ENCODE data around the gene SELENOS.

Gene SELENOS, protein sequence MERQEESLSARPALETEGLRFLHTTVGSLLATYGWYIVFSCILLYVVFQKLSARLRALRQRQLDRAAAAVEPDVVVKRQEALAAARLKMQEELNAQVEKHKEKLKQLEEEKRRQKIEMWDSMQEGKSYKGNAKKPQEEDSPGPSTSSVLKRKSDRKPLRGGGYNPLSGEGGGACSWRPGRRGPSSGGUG

DNA sequence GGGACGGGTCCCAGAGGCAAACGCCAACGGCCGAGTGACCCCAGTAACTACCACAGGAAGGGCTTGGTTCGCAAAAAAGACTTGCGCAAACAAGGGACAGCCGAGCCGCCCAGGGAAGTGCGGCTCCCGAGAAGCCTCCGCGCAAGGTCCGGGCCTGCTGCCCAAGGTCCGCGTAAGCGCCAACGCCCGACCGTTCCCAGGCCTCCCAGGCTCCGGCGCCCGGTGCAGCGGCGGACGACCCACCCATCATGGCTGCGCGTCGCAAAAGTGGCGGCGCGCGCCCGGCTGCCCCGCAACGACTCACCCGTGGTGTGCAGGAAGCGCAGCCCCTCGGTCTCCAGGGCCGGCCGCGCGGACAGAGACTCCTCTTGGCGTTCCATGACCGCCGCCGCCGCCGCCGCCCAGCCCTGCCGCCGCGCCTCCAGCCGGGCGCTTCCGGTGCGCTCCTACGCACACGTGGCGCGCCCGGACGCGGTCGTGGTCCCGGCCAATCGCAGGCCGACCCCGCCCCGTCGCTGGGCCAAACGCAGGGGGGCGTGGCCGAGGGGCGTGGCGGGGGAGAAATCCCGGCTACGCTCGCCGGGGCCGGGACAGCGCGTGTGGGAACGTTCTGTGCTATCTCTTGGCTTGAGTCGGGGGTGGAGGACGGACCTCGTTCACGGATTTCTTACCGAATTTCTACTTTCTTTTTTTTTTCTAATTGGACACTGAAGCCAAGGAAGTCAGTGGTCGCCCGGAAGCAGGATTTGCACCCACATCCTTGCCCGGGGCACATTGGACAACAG lies at the start of gene SELENOS:
Gene SELENOS, minus strand, starts transcription at position 448 of the 785 bp plus-strand sequence. Its CDS starts 68 bp downstream, at position 380.
- DNase-seq, result peak; percentile 93

DNA sequence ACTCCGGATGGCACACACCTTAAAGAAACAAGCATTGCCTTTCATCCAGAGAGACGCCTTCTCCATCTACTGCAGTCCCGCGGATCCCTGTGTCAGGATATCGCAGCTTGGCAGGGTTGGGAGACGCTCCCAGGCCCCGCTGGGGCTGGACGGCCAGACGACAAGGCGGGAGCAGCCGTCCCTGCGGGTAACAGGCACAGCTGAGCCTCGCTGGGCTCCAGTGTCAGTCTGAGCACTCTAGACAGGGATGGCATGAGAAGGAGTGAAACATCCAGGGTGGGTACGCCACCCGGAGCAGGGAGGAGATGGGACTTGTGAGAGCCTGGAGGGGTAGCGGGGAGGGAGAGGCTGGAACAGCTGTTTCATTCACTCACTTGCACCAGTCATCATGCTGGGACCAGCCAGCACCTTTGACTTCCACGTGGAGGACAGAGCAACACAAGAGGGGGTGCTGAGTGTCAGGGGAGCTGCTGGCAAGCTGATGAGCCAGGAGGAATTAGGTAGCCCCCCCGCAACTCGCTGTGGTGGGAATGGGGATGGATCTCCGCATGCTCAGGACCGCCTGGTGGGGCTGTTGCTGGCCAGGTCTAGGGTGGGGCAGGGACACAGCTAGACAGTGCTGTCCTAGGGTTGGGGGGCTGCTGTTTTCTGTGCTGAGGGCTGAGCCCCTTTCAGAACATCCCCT lies 49.3 kb upstream of the SELENOS start:
- DNase-seq, result peak; percentile 37

- no peak for DNase-seq
These were observed 48.7 kb upstream of the SELENOS start for GRCh38 chr15:101326026-101326315.

- no peak for DNase-seq
These were observed 48.2 kb upstream of the SELENOS start for GRCh38 chr15:101325263-101326025.

DNA sequence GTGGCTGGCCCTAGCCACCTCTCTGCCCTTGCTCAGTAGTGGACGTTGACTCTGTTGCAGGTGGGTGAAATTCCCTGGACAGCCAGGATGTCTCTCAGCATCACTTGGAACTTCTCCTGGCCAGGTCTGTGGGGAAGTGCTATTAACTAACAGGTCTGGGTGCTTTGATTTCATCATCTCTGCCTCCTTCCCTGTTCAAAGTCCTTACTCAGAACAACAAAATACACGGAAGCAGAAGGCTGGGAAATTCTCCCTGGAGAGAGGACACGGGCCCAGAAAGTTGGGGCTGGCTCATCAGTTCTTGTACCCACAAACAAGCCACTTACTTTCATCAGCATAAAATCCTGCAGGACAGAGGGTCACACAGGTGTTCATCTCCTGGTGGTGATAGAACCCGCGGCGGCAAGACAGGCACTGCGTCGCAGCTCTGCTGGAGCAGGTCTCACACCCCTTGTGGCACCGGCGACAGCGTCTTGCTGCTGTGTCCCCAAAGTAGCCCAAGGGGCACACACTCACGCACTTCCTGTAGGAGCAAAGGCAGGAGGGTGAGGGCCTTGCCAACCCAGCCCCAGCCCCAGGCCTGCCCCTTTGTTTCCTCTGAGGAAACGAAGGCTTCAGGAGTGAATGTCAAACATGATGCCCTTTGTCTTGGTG lies 47.4 kb upstream of the SELENOS start:
- DNase-seq, result no peak

DNA sequence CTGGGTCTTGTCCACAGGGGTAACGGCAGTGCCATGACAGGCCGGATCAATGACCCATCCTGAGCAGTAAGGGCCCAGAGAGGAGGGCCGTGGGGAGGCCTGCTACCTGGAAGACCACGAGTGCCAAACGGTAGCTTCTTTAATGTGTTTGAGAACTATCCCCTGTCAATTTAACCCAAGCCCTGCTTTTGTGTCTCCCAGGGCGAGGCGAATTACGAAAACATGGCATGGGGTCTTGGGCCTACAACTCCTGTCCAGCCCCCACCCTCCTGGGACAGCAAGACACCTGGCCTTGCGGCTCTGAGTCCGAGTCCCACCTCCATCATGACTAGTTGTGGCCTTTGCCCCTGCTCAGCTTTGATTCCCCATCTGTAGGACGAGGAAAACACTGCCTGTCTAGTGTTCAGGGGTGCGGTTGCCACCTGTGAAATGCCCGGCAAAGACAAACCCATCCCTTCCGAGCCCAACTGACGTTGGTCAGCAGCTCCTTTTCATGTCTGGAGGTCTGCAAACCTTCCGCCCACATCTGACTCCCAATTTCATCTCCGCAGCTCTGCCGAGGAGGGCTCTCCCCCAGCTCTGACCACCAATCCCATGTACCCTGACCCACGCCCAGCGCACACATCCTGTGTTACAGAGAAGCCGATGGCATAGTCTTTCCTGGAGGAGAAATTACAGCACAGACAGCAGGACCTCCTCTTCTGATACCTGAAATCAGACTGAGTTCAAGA lies 46.7 kb upstream of the SELENOS start:
- DNase-seq, result no peak

DNA sequence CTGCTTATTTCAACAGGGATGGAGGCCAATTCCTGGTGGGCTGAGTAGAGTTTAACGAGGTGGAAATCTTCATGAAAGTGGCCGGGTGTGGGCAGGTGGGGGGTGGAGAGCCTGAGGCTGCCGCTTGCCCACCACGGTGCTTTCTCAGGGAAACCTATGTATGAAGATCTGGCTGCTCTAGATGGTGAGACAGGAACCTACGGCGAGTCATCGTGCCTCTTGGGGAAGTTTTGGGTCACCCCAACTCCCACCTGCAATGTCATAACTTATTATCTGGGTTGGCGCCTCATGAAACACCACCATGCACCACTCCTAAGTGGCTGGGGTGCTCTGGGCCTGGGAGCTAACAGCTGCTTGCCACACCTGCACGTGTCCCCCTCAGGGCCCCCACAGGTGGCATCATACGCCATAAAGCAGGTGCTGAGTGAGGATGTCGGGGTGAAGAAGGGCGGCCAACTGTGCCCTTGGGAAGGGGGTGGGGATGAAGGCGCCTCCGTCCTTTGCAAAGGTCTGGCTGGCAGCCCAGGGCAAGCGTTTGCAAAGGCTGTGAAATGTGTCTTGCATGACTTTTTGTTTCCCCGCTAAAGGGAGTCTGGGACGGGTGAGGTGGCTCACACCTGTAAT lies 45.7 kb upstream of the SELENOS start:
- no peak for DNase-seq

DNA sequence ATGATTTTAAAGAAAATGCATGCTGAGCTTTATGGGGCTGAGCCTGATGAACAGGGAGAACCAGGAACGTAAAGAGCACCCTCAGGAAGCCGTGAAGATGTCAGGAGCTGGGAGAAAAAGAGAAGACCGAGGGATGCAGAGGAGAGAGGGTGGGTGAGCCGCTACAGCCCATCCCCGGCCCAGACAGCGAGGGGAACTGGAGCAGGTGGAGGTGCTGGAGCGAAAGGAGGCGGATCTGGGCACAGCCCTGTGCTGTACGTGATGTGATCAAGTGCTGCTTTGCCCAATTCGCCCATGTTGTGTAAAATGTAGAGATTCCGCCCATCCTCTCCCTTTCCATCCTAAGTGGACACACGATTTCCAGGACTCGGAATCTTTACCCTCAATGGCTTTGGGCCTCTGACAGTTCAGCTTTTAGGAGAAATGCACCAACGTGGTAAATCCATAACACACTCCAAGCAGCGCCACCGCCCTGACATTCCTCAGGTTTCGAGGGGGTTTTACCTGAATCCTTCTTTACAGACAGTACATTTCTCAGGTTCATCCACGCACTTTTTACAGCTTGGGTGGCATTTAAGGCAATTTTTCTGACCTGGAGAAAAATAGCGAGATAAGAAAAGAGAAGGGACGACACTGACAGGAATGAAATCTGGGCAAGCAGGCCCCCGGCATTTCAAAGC lies 44.9 kb upstream of the SELENOS start:
- no peak for DNase-seq

DNA sequence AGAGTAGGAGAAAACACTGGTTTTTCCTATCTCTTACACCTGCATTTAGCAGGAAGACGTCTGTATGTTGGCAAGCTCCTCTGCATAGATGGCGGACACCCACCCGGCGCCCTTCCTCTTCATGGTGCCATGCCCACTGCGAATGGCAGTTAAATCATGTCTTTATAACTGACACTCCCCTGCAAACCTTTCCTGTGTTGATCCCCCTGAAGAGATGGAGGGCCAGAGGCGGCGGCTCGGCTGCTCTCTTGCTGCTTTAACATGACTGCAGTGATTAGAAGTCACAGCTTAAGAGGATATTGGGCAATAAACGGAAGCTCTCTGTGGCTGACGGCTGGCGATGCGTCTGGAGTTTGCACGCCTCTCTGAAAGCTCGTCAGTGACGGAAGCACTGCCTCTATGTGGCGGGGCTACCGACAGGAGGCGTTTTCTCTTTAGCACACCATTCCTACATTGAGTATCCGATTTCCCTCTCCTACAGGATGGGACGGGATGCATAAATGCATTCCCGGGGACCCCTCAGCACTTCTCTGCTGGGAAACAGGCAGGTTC lies 43.3 kb upstream of the SELENOS start:
- DNase-seq, result peak; percentile 47

DNA sequence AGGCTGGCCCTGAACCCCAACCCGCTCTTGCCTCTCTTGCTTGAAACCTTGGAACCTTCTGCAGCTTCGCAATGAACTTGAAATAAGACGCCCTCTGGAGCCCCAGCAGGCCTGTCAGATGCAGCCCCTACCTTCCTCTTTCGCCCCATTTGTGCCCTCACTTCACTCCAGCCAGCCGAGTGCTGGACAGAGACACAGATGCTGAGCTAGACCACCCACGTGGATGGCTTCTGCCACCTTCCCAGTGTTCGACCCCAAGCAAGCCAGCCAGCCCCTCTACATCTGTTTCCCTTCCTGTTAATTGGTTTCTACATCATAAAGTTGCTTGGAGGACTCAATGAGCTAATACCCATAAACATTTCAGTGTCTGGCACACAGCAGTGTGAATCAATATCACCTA lies 41.6 kb upstream of the SELENOS start:
- DNase-seq, result peak; percentile 15

- DNase-seq, result peak; percentile 5
These were observed 41.0 kb upstream of the SELENOS start for GRCh38 chr15:101318147-101318819.

- DNase-seq, result no peak
These were observed 40.1 kb upstream of the SELENOS start for GRCh38 chr15:101317336-101317872.

GRCh38 chr15:101316529-101316928 lies 39.2 kb upstream of the SELENOS start:
- DNase-seq, result peak; percentile 10

DNA sequence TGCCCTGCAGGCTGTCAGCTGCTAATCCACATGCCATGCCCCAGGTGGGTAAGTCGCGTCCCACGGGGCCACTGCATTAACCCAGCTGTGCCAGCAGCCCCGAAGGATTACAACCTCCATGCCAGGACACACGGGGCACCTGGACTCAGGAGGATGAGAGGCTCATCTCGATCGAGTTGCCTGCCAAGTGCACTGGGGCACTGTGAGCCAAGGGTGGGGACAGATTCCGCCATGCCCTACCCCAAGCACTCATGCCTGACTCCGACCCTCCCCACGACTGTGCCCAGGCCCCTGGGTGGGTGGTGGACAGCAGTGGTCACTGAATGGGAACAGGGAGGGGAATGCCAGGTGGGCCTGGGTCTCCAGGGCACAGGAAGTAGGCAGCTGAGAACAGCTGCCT lies 38.5 kb upstream of the SELENOS start:
- peak; percentile 10 for DNase-seq

DNA sequence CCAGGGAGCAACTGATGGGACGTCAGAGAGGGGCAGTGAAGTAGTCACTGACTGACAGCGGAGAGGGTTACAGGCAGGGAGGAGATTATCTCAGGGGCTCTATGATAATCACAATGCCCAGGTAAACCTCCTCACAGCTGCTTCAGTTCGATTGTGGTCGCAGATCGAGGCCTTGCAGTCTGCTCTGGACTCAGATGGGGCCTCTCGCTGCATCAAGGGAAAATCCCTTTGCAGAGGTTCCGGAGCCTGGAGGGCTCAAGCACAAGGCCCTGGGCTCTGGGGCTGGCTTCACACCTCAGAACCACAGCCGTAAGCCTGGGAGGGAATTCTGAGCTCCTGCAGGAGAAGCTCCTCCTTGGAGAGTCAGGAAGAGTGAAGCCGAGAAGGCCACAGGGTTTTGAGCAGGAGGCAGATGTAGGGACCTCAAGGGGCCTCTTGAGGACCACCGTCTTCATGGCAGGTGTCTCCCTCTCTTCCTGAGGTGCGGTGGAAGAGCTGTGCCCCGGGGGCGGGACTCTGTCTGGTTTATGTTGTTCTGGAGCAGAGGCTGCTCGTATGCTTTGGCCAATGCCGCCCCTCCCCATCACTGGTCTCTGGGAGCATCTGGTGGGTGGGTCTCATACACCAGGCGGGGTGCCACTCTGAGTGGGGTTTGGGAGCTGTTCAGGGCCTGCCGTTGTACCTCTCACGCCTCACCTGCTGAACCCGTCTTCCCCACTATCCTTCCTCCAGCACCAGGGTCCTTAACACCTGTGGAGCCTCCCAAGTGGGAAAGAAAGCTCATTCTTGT lies 37.2 kb upstream of the SELENOS start:
- DNase-seq, result no peak

DNA sequence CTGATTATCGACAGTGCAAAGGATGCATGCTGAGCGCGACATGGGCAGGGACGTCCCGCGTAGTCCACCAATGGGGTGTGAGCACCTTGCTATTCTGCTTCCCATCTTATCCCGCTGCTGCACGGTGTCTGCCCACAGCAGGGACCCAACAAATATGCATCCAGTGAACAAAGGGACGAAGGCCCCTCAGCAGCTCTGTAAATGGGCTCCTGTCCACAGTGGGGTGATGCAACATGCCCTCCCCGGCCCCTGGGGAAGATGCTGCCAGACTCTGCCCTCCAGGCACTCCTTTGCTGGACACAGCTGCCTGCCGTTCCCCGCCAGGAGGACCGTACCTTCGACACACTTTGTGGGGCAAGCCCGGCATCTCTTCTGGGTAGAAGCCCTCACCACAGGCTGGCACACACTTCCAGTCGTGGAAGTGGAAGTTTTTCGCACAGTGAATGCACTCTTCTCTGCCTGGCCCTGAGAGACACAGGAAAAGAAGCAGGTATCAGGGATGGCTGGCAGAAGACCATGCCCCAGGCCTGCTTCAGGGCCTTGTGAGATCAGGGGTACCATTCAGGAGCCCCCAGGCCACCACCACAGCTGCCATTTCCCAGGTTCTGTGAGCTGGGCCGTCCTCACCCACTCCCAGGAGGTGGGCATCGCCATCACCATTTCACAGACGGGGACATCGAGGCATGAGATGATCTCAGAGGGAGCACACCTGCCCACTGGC lies 35.9 kb upstream of the SELENOS start:
- no peak for DNase-seq

- no peak for DNase-seq
These were observed 33.2 kb upstream of the SELENOS start for GRCh38 chr15:101310508-101310907.

DNA sequence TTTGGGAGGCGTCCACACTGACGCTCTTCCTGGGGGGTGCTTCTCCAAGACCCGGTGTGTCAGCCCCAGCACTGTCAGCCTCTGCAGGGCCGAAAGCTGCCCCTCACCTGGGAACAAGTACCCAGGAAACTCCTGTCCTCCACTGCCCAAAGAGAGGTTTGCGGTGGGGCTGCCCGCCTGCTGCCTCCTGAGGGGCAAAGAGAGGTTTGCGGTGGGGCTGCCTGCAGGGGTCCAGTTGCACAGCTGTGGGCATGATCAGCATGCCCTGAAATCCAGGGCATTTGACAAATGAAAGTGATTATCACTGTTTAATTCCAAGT lies 32.8 kb upstream of the SELENOS start:
- DNase-seq, result no peak
